Measurements from ENCODE around the gene TBKBP1.
A peak's percentile ranks its signal among the peaks of the same experiment; 100 is the strongest.

TBKBP1 gene

DNA sequence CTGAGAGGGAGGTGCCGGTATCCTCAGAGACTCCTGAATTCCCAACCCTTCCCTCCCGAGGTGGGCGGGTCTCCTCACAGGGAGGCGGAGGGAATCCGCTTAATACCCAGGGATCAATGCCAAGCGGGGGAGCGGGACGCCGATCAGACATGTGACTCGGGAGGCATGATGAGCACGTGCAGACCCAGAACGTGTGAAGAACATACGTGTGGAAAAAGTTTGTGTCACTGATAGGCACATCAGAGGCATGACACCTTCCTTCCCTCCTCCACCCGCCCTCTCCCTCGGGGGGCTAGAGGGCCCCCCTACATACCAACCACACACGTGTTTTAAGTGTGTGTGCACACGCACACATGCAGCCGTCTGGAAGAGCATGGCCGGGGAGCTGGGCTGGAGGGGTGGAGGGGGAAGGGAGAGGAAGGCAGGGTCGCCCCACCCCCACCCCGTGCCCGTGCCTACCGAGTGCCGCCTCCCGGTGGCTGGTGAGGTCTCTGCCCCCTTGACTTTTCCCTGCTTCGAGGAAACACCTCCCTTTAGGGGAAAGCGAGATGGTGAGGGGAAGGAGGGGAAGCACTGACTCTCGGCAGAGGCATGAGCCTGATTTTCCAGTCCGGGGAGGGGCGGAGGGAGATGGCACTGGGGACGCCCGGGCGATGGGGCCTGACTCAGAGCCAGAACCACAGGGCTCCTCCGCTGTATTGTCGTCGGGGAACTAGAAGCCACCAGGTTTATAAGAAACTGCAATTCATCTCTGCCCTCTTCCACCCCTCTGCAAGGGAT lies 27.0 kb downstream of the TBKBP1 start (continued):
- TF ChIP-seq, protein P1, sequence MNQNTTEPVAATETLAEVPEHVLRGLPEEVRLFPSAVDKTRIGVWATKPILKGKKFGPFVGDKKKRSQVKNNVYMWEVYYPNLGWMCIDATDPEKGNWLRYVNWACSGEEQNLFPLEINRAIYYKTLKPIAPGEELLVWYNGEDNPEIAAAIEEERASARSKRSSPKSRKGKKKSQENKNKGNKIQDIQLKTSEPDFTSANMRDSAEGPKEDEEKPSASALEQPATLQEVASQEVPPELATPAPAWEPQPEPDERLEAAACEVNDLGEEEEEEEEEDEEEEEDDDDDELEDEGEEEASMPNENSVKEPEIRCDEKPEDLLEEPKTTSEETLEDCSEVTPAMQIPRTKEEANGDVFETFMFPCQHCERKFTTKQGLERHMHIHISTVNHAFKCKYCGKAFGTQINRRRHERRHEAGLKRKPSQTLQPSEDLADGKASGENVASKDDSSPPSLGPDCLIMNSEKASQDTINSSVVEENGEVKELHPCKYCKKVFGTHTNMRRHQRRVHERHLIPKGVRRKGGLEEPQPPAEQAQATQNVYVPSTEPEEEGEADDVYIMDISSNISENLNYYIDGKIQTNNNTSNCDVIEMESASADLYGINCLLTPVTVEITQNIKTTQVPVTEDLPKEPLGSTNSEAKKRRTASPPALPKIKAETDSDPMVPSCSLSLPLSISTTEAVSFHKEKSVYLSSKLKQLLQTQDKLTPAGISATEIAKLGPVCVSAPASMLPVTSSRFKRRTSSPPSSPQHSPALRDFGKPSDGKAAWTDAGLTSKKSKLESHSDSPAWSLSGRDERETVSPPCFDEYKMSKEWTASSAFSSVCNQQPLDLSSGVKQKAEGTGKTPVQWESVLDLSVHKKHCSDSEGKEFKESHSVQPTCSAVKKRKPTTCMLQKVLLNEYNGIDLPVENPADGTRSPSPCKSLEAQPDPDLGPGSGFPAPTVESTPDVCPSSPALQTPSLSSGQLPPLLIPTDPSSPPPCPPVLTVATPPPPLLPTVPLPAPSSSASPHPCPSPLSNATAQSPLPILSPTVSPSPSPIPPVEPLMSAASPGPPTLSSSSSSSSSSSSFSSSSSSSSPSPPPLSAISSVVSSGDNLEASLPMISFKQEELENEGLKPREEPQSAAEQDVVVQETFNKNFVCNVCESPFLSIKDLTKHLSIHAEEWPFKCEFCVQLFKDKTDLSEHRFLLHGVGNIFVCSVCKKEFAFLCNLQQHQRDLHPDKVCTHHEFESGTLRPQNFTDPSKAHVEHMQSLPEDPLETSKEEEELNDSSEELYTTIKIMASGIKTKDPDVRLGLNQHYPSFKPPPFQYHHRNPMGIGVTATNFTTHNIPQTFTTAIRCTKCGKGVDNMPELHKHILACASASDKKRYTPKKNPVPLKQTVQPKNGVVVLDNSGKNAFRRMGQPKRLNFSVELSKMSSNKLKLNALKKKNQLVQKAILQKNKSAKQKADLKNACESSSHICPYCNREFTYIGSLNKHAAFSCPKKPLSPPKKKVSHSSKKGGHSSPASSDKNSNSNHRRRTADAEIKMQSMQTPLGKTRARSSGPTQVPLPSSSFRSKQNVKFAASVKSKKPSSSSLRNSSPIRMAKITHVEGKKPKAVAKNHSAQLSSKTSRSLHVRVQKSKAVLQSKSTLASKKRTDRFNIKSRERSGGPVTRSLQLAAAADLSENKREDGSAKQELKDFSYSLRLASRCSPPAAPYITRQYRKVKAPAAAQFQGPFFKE (tag by site-specific recombination; IDR thresholded peaks at IDR 0.05; ENCODE audit: borderline replicate concordance) = no peak
- TF ChIP-seq ZNF112 (tag by site-specific recombination; IDR thresholded peaks at IDR 0.05) = no peak

DNA sequence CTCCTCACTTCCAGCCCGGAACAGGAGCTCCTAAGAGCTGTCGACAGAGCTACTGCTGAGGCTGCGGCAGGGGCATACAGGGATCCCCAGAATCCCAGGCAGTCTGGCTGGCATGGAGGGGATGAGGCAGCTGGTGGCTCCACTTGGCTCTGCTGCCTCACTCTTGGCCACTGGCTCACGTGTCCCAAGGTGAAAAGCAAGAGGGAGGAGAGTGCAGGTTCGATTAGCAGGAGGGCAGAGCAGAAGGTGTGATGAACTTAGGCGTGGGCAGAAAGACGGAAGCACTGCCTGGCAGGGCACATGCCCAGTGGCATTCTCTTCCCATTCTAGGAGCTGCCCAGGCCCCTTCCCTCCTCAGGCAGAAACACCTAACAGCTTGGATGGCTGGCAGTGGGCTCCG lies 27.8 kb downstream of the TBKBP1 start:
- POLR2A ChIA-PET = no interaction called here

More for the DNA sequence above, 27.8 kb downstream of the TBKBP1 start:
- CTCF ChIA-PET = interaction anchor here (0.6 to 1.7 kb wide), 3 partner anchors 11 to 655 kb away, joined by 3 to 5 read pairs (median 3); partner anchors contain the start of gene TBX21
- Histone ChIP-seq H3K27ac (ENCODE audit: extremely low read depth, low read depth, low read length) (no peak overlapping the region), H3K9me3 (ENCODE audit: control insufficient read depth, insufficient read depth, low read depth, low read length) (no peaks in the 10 kb centered on the region), H3K4me1 (ENCODE audit: control insufficient read depth, insufficient read depth, low read length) (peaks cover 2% of the 10 kb centered on the region), H3K4me3 (ENCODE audit: low read depth, low read length) (no peak overlapping the region), H3K36me3 (ENCODE audit: control insufficient read depth in 2 of 2, insufficient read depth in 1 of 2, low read length in 2 of 2) (no peaks in the 10 kb centered on the region)
- TF ChIP-seq ZNF837 (tag by site-specific recombination; IDR thresholded peaks at IDR 0.05) (no peak), ZFP3 (tag by site-specific recombination; IDR thresholded peaks at IDR 0.05; ENCODE audit: low read depth) (no peak)
- TF ChIP-seq, protein P2, sequence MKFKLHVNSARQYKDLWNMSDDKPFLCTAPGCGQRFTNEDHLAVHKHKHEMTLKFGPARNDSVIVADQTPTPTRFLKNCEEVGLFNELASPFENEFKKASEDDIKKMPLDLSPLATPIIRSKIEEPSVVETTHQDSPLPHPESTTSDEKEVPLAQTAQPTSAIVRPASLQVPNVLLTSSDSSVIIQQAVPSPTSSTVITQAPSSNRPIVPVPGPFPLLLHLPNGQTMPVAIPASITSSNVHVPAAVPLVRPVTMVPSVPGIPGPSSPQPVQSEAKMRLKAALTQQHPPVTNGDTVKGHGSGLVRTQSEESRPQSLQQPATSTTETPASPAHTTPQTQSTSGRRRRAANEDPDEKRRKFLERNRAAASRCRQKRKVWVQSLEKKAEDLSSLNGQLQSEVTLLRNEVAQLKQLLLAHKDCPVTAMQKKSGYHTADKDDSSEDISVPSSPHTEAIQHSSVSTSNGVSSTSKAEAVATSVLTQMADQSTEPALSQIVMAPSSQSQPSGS (tag by site-specific recombination; IDR thresholded peaks at IDR 0.05; ENCODE audit: low read depth) = no peak
- TF ChIP-seq, protein P3, sequence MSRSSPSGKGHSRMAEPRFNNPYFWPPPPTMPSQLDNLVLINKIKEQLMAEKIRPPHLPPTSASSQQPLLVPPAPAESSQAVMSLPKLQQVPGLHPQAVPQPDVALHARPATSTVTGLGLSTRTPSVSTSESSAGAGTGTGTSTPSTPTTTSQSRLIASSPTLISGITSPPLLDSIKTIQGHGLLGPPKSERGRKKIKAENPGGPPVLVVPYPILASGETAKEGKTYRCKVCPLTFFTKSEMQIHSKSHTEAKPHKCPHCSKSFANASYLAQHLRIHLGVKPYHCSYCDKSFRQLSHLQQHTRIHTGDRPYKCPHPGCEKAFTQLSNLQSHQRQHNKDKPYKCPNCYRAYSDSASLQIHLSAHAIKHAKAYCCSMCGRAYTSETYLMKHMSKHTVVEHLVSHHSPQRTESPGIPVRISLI (tag by site-specific recombination; IDR thresholded peaks at IDR 0.05) = no peak
- TF ChIP-seq, protein P4, sequence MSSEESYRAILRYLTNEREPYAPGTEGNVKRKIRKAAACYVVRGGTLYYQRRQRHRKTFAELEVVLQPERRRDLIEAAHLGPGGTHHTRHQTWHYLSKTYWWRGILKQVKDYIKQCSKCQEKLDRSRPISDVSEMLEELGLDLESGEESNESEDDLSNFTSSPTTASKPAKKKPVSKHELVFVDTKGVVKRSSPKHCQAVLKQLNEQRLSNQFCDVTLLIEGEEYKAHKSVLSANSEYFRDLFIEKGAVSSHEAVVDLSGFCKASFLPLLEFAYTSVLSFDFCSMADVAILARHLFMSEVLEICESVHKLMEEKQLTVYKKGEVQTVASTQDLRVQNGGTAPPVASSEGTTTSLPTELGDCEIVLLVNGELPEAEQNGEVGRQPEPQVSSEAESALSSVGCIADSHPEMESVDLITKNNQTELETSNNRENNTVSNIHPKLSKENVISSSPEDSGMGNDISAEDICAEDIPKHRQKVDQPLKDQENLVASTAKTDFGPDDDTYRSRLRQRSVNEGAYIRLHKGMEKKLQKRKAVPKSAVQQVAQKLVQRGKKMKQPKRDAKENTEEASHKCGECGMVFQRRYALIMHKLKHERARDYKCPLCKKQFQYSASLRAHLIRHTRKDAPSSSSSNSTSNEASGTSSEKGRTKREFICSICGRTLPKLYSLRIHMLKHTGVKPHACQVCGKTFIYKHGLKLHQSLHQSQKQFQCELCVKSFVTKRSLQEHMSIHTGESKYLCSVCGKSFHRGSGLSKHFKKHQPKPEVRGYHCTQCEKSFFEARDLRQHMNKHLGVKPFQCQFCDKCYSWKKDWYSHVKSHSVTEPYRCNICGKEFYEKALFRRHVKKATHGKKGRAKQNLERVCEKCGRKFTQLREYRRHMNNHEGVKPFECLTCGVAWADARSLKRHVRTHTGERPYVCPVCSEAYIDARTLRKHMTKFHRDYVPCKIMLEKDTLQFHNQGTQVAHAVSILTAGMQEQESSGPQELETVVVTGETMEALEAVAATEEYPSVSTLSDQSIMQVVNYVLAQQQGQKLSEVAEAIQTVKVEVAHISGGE (tag by site-specific recombination; conservative IDR thresholded peaks at IDR 0.05; ENCODE audit: low read depth) = no peak
- TF ChIP-seq, protein P5, sequence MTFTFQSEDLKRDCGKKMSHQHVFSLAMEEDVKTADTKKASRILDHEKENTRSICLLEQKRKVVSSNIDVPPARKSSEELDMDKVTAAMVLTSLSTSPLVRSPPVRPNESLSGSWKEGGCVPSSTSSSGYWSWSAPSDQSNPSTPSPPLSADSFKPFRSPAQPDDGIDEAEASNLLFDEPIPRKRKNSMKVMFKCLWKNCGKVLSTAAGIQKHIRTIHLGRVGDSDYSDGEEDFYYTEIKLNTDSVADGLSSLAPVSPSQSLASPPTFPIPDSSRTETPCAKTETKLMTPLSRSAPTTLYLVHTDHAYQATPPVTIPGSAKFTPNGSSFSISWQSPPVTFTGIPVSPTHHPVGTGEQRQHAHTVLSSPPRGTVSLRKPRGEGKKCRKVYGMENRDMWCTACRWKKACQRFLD (tag by site-specific recombination; IDR thresholded peaks at IDR 0.05) = no peak
- TF ChIP-seq, protein P6, sequence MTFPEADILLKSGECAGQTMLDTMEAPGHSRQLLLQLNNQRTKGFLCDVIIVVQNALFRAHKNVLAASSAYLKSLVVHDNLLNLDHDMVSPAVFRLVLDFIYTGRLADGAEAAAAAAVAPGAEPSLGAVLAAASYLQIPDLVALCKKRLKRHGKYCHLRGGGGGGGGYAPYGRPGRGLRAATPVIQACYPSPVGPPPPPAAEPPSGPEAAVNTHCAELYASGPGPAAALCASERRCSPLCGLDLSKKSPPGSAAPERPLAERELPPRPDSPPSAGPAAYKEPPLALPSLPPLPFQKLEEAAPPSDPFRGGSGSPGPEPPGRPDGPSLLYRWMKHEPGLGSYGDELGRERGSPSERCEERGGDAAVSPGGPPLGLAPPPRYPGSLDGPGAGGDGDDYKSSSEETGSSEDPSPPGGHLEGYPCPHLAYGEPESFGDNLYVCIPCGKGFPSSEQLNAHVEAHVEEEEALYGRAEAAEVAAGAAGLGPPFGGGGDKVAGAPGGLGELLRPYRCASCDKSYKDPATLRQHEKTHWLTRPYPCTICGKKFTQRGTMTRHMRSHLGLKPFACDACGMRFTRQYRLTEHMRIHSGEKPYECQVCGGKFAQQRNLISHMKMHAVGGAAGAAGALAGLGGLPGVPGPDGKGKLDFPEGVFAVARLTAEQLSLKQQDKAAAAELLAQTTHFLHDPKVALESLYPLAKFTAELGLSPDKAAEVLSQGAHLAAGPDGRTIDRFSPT (tag by site-specific recombination; IDR thresholded peaks at IDR 0.05) = peak; percentile 69; the same call in 1 of the 2 replicates
- TF ChIP-seq, protein P7, sequence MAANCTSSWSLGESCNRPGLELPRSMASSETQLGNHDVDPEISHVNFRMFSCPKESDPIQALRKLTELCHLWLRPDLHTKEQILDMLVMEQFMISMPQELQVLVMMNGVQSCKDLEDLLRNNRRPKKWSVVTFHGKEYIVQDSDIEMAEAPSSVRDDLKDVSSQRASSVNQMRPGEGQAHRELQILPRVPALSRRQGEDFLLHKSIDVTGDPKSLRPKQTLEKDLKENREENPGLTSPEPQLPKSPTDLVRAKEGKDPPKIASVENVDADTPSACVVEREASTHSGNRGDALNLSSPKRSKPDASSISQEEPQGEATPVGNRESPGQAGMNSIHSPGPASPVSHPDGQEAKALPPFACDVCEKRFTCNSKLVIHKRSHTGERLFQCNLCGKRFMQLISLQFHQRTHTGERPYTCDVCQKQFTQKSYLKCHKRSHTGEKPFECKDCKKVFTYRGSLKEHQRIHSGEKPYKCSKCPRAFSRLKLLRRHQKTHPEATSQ (tag by site-specific recombination; IDR thresholded peaks at IDR 0.05) = no peak
